Neural crest cell (in vitro differentiated cells): ENCODE measurements around the gene TNIK. TPM values are rescaled to one million over a fixed set of nuclear protein-coding genes. Genes with fewer than 3 reads are reported as not detected.

Source experiments
- DNase-seq: peaks from one replicate; pipeline ENCODE4 v3.0.0; 2021; ENCODE audit warnings: low read depth, mixed read lengths, low spot score
- H3K27ac Mint-ChIP-seq: one replicate; pipeline ENCODE4 v1.8.0; 2021; ENCODE audit warnings: mild to moderate bottlenecking, mixed read lengths; ENCODE audit not compliant: unreplicated experiment
- H3K27me3 Mint-ChIP-seq: 2 replicates; pipeline ENCODE4 v1.8.0; 2021; ENCODE audit warnings: low read depth, mild to moderate bottlenecking, mixed read lengths
- H3K36me3 Mint-ChIP-seq: 2 replicates; pipeline ENCODE4 v1.8.0; 2021; ENCODE audit warnings: low read depth, mild to moderate bottlenecking, mixed read lengths
- H3K4me1 Mint-ChIP-seq: 2 replicates; pipeline ENCODE4 v1.8.0; 2021; ENCODE audit warnings: mixed read lengths
- H3K4me3 Mint-ChIP-seq: one replicate; pipeline ENCODE4 v1.8.0; 2021; ENCODE audit warnings: mild to moderate bottlenecking, mixed read lengths
- H3K9me3 Mint-ChIP-seq: 2 replicates; pipeline ENCODE4 v1.8.0; 2021; ENCODE audit warnings: mixed read lengths
- CTCF ChIP-seq: fragments of 200-600 bp; sonication (generic); conservative IDR thresholded peaks from 2 replicates; pipeline ENCODE4 v1.5.0; 2021; ENCODE audit warnings: antibody characterized with exemption, mild to moderate bottlenecking
- total RNA-seq: library from RNA; stranded (reverse); gene quantifications from 2 replicates; pipeline ENCODE4 v1.2.1, GENCODE V29; 2021

TNIK gene
- total RNA-seq, 1 donor from 2014 or later = 32.3 TPM

GRCh38 chr3:171157286-171157685 is 302.9 kb downstream of the TNIK start:
- Mint-ChIP-seq H3K36me3 (peaks cover 34% of the 10 kb centered on the region), H3K27me3 (no peaks in the 10 kb centered on the region), H3K27ac (no peak overlapping the region), H3K4me3 (no peak overlapping the region), H3K4me1 (peaks cover 33% of the 10 kb centered on the region), H3K9me3 (peaks cover 3% of the 10 kb centered on the region)
- no peak for DNase-seq
- no peak for TF ChIP-seq CTCF

- H3K9me3 Mint-ChIP-seq = peaks cover 3% of the 10 kb centered on the region
- no peak overlapping the region for H3K27ac Mint-ChIP-seq
- no peak overlapping the region for H3K4me3 Mint-ChIP-seq
- DNase-seq = no peak
- H3K4me1 Mint-ChIP-seq = peaks cover 33% of the 10 kb centered on the region
- peaks cover 34% of the 10 kb centered on the region for H3K36me3 Mint-ChIP-seq
- no peak for TF ChIP-seq CTCF
- H3K27me3 Mint-ChIP-seq = no peaks in the 10 kb centered on the region
Observed at GRCh38 chr3:171156401-171157010, 303.7 kb downstream of the TNIK start.

GRCh38 chr3:171155122-171155700 is 305.0 kb downstream of the TNIK start:
- H3K27ac Mint-ChIP-seq = no peak overlapping the region
- DNase-seq = no peak
- H3K27me3 Mint-ChIP-seq = no peaks in the 10 kb centered on the region
- no peak overlapping the region for H3K4me3 Mint-ChIP-seq
- H3K4me1 Mint-ChIP-seq = peaks cover 30% of the 10 kb centered on the region
- peaks cover under 1% of the 10 kb centered on the region for H3K9me3 Mint-ChIP-seq
- TF ChIP-seq CTCF = no peak
- peaks cover 25% of the 10 kb centered on the region for H3K36me3 Mint-ChIP-seq

GRCh38 chr3:171150945-171151344 is 309.3 kb downstream of the TNIK start:
- no peak for TF ChIP-seq CTCF
- H3K36me3 Mint-ChIP-seq = peaks cover 11% of the 10 kb centered on the region
- H3K4me1 Mint-ChIP-seq = peaks cover 4% of the 10 kb centered on the region
- no peaks in the 10 kb centered on the region for H3K27me3 Mint-ChIP-seq
- H3K4me3 Mint-ChIP-seq = no peak overlapping the region
- DNase-seq = no peak
- H3K27ac Mint-ChIP-seq = no peak overlapping the region
- H3K9me3 Mint-ChIP-seq = no peaks in the 10 kb centered on the region

GRCh38 chr3:171149526-171150116 is 310.6 kb downstream of the TNIK start:
- H3K36me3 Mint-ChIP-seq = peaks cover 13% of the 10 kb centered on the region

More at GRCh38 chr3:171149526-171150116, 310.6 kb downstream of the TNIK start:
- Mint-ChIP-seq H3K27me3 (no peaks in the 10 kb centered on the region), H3K27ac (no peak overlapping the region), H3K4me1 (peaks cover 4% of the 10 kb centered on the region), H3K4me3 (no peak overlapping the region), H3K9me3 (no peaks in the 10 kb centered on the region)
- DNase-seq = no peak
- no peak for TF ChIP-seq CTCF
